ENCODE data around the gene ZNF682. TPM values are rescaled to one million over a fixed set of nuclear protein-coding genes. Genes with fewer than 3 reads are reported as not detected.

The ZNF682 gene
- total RNA-seq, 1 experiment from 2014 or later = 20.5 TPM

GRCh38 chr19:20028611-20029010, 10.7 kb downstream of the ZNF682 start:
- no peak overlapping the region; the same call in 1 of the 2 replicates for H3K27ac Mint-ChIP-seq
- TF ChIP-seq MYBL2 (CRISPR knock-in tag; IDR thresholded peaks at IDR 0.05) (no peak), GABPB1 (CRISPR knock-in tag; IDR thresholded peaks at IDR 0.05) (no peak), PRRX2 (CRISPR knock-in tag; IDR thresholded peaks at IDR 0.05) (no peak), HMGXB4 (CRISPR knock-in tag; IDR thresholded peaks at IDR 0.05) (no peak), RELA (CRISPR knock-in tag; IDR thresholded peaks at IDR 0.05; ENCODE audit: borderline replicate concordance) (no peak), OVOL2 (CRISPR knock-in tag; IDR thresholded peaks at IDR 0.05; ENCODE audit: borderline replicate concordance) (no peak), ZMAT4 (CRISPR knock-in tag; IDR thresholded peaks at IDR 0.05) (no peak), ZNF423 (CRISPR knock-in tag; IDR thresholded peaks at IDR 0.05) (no peak), SP1 (CRISPR knock-in tag; conservative IDR thresholded peaks at IDR 0.05) (no peak), SMAD3 (CRISPR knock-in tag; IDR thresholded peaks at IDR 0.05; ENCODE audit: borderline replicate concordance) (no peak), ZNF138 (CRISPR knock-in tag; conservative IDR thresholded peaks at IDR 0.05) (no peak)
- TF ChIP-seq, protein P1, sequence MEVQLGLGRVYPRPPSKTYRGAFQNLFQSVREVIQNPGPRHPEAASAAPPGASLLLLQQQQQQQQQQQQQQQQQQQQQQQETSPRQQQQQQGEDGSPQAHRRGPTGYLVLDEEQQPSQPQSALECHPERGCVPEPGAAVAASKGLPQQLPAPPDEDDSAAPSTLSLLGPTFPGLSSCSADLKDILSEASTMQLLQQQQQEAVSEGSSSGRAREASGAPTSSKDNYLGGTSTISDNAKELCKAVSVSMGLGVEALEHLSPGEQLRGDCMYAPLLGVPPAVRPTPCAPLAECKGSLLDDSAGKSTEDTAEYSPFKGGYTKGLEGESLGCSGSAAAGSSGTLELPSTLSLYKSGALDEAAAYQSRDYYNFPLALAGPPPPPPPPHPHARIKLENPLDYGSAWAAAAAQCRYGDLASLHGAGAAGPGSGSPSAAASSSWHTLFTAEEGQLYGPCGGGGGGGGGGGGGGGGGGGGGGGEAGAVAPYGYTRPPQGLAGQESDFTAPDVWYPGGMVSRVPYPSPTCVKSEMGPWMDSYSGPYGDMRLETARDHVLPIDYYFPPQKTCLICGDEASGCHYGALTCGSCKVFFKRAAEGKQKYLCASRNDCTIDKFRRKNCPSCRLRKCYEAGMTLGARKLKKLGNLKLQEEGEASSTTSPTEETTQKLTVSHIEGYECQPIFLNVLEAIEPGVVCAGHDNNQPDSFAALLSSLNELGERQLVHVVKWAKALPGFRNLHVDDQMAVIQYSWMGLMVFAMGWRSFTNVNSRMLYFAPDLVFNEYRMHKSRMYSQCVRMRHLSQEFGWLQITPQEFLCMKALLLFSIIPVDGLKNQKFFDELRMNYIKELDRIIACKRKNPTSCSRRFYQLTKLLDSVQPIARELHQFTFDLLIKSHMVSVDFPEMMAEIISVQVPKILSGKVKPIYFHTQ (CRISPR knock-in tag; IDR thresholded peaks at IDR 0.05) = no peak
- TF ChIP-seq, protein P2, sequence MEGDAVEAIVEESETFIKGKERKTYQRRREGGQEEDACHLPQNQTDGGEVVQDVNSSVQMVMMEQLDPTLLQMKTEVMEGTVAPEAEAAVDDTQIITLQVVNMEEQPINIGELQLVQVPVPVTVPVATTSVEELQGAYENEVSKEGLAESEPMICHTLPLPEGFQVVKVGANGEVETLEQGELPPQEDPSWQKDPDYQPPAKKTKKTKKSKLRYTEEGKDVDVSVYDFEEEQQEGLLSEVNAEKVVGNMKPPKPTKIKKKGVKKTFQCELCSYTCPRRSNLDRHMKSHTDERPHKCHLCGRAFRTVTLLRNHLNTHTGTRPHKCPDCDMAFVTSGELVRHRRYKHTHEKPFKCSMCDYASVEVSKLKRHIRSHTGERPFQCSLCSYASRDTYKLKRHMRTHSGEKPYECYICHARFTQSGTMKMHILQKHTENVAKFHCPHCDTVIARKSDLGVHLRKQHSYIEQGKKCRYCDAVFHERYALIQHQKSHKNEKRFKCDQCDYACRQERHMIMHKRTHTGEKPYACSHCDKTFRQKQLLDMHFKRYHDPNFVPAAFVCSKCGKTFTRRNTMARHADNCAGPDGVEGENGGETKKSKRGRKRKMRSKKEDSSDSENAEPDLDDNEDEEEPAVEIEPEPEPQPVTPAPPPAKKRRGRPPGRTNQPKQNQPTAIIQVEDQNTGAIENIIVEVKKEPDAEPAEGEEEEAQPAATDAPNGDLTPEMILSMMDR (IDR thresholded peaks at IDR 0.05) = no peak
- DNase-seq (ENCODE audit: low spot score) = no peak

DNA sequence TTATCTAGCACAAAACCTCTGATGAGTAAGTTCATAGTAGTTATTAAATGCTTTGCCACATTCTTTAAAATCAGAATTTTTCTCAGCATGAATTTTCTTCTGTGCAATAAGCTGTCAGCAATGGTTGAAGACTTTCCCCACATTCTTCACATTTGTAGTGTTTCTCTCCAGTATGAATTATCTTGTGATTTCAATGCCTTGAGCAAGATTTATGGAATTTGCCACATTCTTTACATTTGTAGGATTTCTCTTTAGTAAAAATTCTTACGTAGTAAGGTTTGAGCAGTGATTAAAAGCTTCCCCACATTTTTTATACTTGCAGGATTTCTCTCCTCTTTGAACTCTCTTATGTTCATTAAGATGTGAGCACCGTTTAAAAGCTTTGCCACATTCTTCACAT, 33.6 kb downstream of the ZNF682 start:
- POLR2A ChIA-PET = no interaction called here
- DNase-seq (ENCODE audit: low spot score) (no peak), ATAC-seq (no peak)
- Mint-ChIP-seq H3K9me3 (peaks cover 65% of the 10 kb centered on the region), H3K36me3 (peaks cover 84% of the 10 kb centered on the region), H3K27ac (no peak overlapping the region), H3K4me1 (no peaks in the 10 kb centered on the region), H3K27me3 (ENCODE audit: low read depth) (no peaks in the 10 kb centered on the region), H3K4me3 (no peak overlapping the region)
- TF ChIP-seq ZNF416 (CRISPR knock-in tag; IDR thresholded peaks at IDR 0.05) = no peak
- CTCF ChIA-PET = interaction anchor here (2.6 kb wide), 1 partner anchor 8 kb away, joined by 17 read pairs; no protein-coding TSS in a partner anchor

More at GRCh38 chr19:20028611-20029010, 10.7 kb downstream of the ZNF682 start:
- ChIA-PET POLR2A (no interaction called here), CTCF (interaction anchor here (1.8 kb wide), 1 partner anchor 31 kb away, joined by 3 read pairs; no protein-coding TSS in a partner anchor)
- Mint-ChIP-seq H3K36me3 (peaks cover 61% of the 10 kb centered on the region), H3K4me3 (no peak overlapping the region), H3K4me1 (no peaks in the 10 kb centered on the region), H3K27me3 (ENCODE audit: low read depth) (no peaks in the 10 kb centered on the region), H3K9me3 (peaks cover 5% of the 10 kb centered on the region)
- no peak for ATAC-seq

GRCh38 chr19:19997656-19998268, 41.5 kb downstream of the ZNF682 start:
- no peak overlapping the region for H3K27ac Mint-ChIP-seq
- ChIA-PET CTCF (interaction anchor here (0.5 to 2.2 kb wide), 66 partner anchors 9 to 371 kb away, joined by 3 to 23 read pairs (median 5); partner anchors contain the start of genes ZNF486, ZNF506, ZNF682 and ZNF90), POLR2A (interaction anchor here (0.5 to 1.9 kb wide), 7 partner anchors 41 to 250 kb away, joined by 3 to 9 read pairs (median 5); partner anchors contain the start of genes ZNF486 and ZNF682)
- peak; percentile 90 for ATAC-seq
- H3K4me3 Mint-ChIP-seq = no peak overlapping the region
- H3K9me3 Mint-ChIP-seq = peaks cover 23% of the 10 kb centered on the region
- peaks cover 12% of the 10 kb centered on the region for H3K36me3 Mint-ChIP-seq
- DNase-seq (ENCODE audit: low spot score) = peak; percentile 81
- peaks cover 4% of the 10 kb centered on the region for H3K4me1 Mint-ChIP-seq
- TF ChIP-seq IRF1 (CRISPR knock-in tag; IDR thresholded peaks at IDR 0.05) = no peak
- TF ChIP-seq, protein P2 (IDR thresholded peaks at IDR 0.05) = peak; percentile 95
- H3K27me3 Mint-ChIP-seq (ENCODE audit: low read depth) = no peaks in the 10 kb centered on the region; the same call in 1 of the 2 replicates

Data from WTC11 (cell line).